Stomach (tissue), 9 donors: ENCODE measurements around the gene CHN2. TPM values are rescaled to one million over a fixed set of nuclear protein-coding genes. Genes with fewer than 3 reads are reported as not detected.

Experiments
- DNase-seq, 2 donors: peaks; one replicate each; pipeline versions ENCODE4 v3.0.0 to v3.0.0-alpha.2; 2013 to 2019
- H3K27ac ChIP-seq, 5 donors: fragments of 200-600 bp in 4 of 5; sonication (generic) in 4 of 5; one replicate each; pipeline ENCODE4 v1.5.1; 2013 to 2019; ENCODE audit warnings: mild to moderate bottlenecking in 1 of 5, moderate library complexity in 1 of 5
- H3K27me3 ChIP-seq, 3 donors: fragments of 200-600 bp; sonication (generic); one replicate each; pipeline ENCODE4 v1.5.1; 2017 to 2019; ENCODE audit warnings: mixed run types in 1 of 3
- H3K36me3 ChIP-seq, 4 donors: fragments of 200-600 bp; sonication (generic); 1 replicate in 3 of 4; 2 replicates in 1 of 4; pipeline ENCODE4 v1.5.1; 2016 to 2019
- H3K4me1 ChIP-seq, 4 donors: fragments of 200-600 bp; sonication (generic); one replicate each; pipeline ENCODE4 v1.5.1; 2016 to 2019
- H3K4me3 ChIP-seq, 4 donors: fragments of 200-600 bp; sonication (generic) in 3 of 4; one replicate each; pipeline ENCODE4 v1.5.1; 2016 to 2019; ENCODE audit warnings: mild to moderate bottlenecking in 1 of 4
- H3K9me3 ChIP-seq, 4 donors: fragments of 200-600 bp; sonication (generic); one replicate each; pipeline ENCODE4 v1.5.1; 2016 to 2019
- EP300 ChIP-seq: sonication (generic); formaldehyde crosslinking; IDR thresholded peaks from one replicate; pipeline ENCODE4 v1.6.1; 2017; ENCODE audit warnings: antibody characterized with exemption
- POLR2A ChIP-seq, 4 donors: fragments of 450-650 bp; IDR thresholded peaks; one replicate each; pipeline ENCODE4 v1.6.1; 2016; ENCODE audit warnings: antibody characterized with exemption in 4 of 4, control low read depth in 2 of 4, mild to moderate bottlenecking in 1 of 4, moderate library complexity in 1 of 4
- POLR2AphosphoS5 ChIP-seq, 3 donors: sonication (generic); formaldehyde crosslinking; IDR thresholded peaks; one replicate each; pipeline ENCODE4 v1.6.1; 2016; ENCODE audit warnings: antibody characterized with exemption in 3 of 3
- WGBS, 5 donors: extraction: QIAGEN DNeasy Blood & Tissue Kit in 3 of 5; methylation state at CpG; one replicate each; pipeline versions ENCODE4 v1.1.5 to v1.1.7; 2013 to 2018; 5-methylcytosine and 5-hydroxymethylcytosine counted together
- intact Hi-C: fragments of 100-400 bp; cut with DNase I; formaldehyde crosslinking; loops from one replicate; pipeline ENCODE4 v1.15.1; 2023; ENCODE audit warnings: low total_unique reads
- polyA plus RNA-seq, 3 donors: library from polyadenylated mRNA; stranded (reverse); fragments of 200-250 nt; gene quantifications; one replicate each; pipeline ENCODE4 v1.2.3, GENCODE V29; 2013
- total RNA-seq, 5 donors: library from RNA; depleted of rRNA; stranded (reverse); fragments of >200 nt; gene quantifications; one replicate each; pipeline versions ENCODE4 v1.1.0 to v1.2.3, GENCODE V29; 2014 to 2016
- TF ChIP-seq, protein P1 (sequence below), 7 experiments: fragments of 450-650 bp in 4 of 7; fragments of 200-600 bp in 3 of 7; sonication (generic) in 3 of 7; IDR thresholded peaks; one replicate each; pipeline ENCODE4 v1.5.1; 2016 to 2019; ENCODE audit warnings: antibody characterized with exemption in 7 of 7, control low read depth in 2 of 7, mild to moderate bottlenecking in 1 of 7
- donor health status: healthy with polysubstance abuse.
- donor health status: Bipolar disorder and iron deficiency.
- donor health status: healthy.

CHN2 gene
- total and polyA plus RNA-seq, 8 donors = 2.4 to 47.8 (median 13.8) TPM

GRCh38 chr7:29359482-29360093 is 165.0 kb downstream of the CHN2 start:
- H3K4me1 ChIP-seq = no peaks in the 10 kb centered on the region
- no peak for DNase-seq
- no peak overlapping the region for H3K27ac ChIP-seq
- H3K27me3 ChIP-seq = no peaks in the 10 kb centered on the region
- WGBS, 5 donors = 79 to 84% (median 80%) methylated on average over 4 of the region's 4 CpGs
- H3K4me3 ChIP-seq = no peak overlapping the region
- no peaks in the 10 kb centered on the region for H3K9me3 ChIP-seq
- intact Hi-C loops = no loop called here
- no peak for TF ChIP-seq EP300
- no peak for TF ChIP-seq POLR2AphosphoS5 (IDR thresholded peaks at IDR 0.05)
- TF ChIP-seq POLR2A (IDR thresholded peaks at IDR 0.05) = no peak
- TF ChIP-seq, protein P1, sequence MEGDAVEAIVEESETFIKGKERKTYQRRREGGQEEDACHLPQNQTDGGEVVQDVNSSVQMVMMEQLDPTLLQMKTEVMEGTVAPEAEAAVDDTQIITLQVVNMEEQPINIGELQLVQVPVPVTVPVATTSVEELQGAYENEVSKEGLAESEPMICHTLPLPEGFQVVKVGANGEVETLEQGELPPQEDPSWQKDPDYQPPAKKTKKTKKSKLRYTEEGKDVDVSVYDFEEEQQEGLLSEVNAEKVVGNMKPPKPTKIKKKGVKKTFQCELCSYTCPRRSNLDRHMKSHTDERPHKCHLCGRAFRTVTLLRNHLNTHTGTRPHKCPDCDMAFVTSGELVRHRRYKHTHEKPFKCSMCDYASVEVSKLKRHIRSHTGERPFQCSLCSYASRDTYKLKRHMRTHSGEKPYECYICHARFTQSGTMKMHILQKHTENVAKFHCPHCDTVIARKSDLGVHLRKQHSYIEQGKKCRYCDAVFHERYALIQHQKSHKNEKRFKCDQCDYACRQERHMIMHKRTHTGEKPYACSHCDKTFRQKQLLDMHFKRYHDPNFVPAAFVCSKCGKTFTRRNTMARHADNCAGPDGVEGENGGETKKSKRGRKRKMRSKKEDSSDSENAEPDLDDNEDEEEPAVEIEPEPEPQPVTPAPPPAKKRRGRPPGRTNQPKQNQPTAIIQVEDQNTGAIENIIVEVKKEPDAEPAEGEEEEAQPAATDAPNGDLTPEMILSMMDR (IDR thresholded peaks at IDR 0.05) = no peak
- H3K36me3 ChIP-seq = no peaks in the 10 kb centered on the region

- Histone ChIP-seq H3K4me3 (no peak overlapping the region), H3K36me3 (no peaks in the 10 kb centered on the region), H3K27me3 (no peaks in the 10 kb centered on the region), H3K27ac (no peak overlapping the region), H3K9me3 (no peaks in the 10 kb centered on the region), H3K4me1 (no peaks in the 10 kb centered on the region)
- peak in 1 of 2 donors; percentile 60 for DNase-seq
- intact Hi-C loops = no loop called here
- TF ChIP-seq POLR2AphosphoS5 (IDR thresholded peaks at IDR 0.05) = no peak
- TF ChIP-seq POLR2A (IDR thresholded peaks at IDR 0.05) = no peak
- WGBS, 5 donors = 68 to 82% (median 79%) methylated on average over 13 of the region's 13 CpGs
Observed at GRCh38 chr7:29360633-29361625, 166.4 kb downstream of the CHN2 start.

DNA sequence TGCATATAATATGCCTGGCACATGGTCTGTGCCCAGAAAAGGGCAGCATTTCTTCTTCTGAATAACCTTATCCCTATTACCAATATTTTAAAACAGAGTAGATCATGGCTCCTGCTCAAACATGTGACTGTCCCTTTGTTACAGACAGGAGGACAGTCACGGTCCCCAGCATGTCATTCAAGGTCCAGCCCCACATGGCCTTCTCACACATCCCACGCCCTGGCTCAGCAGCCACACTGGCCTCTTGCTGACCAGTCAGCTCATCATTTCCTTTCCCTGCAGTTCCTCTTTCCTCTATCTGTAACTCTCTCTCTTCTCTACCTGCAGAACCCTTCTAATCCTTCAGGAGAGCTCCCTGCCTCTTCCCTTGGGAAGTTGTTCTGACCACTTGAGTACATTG is 167.8 kb downstream of the CHN2 start:
- Histone ChIP-seq H3K36me3 (no peaks in the 10 kb centered on the region), H3K4me3 (no peak overlapping the region), H3K27ac (no peak overlapping the region), H3K27me3 (no peaks in the 10 kb centered on the region), H3K4me1 (no peaks in the 10 kb centered on the region), H3K9me3 (no peaks in the 10 kb centered on the region)
- intact Hi-C loops = no loop called here
- no peak for TF ChIP-seq POLR2AphosphoS5 (IDR thresholded peaks at IDR 0.05)
- no peak for TF ChIP-seq EP300
- TF ChIP-seq, protein P1 (IDR thresholded peaks at IDR 0.05) = no peak
- TF ChIP-seq POLR2A (IDR thresholded peaks at IDR 0.05) = no peak
- DNase-seq = no peak
- WGBS, 5 donors = 92 to 94% (median 92%) methylated on average over 2 of the region's 2 CpGs

DNA sequence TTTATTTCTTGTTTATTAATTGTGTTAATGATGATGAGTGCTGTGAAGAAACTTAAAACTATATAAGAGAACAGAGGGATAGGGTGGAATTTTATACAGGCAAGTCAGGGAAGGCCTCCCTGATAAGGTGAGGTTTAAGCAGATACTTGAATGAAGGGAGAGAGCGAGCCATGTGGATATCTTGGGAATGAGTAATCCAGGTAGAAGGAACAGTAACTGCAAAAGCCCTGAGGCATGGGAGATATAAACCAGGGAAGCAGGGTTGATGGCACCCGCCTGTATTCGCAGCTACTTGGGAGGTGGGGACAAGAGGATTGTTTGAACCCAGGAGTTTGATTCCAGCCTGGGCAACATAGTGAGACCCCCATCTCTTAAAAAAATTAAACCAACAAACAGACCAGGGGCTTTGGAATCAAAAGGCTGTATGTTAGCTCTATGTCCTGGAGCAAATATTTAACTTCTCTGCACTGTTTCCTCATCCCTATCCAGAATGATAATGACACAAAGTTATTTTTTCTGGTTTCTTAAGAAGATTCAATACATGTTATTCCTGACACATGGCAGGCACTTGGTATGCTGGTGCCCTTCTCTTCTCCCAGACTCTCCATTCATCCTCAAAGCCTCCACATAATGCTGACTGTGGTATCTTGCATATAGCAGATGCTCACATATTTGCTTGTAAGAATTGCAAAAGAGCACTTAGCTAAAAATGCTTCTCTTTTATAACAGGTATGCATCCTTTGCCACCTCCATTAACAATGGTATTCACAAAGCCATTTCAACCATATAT is 169.3 kb downstream of the CHN2 start:
- intact Hi-C loops = no loop called here

More for the DNA sequence above, 169.3 kb downstream of the CHN2 start:
- Histone ChIP-seq H3K4me1 (no peaks in the 10 kb centered on the region), H3K4me3 (no peak overlapping the region), H3K36me3 (no peaks in the 10 kb centered on the region), H3K27me3 (no peaks in the 10 kb centered on the region), H3K9me3 (no peaks in the 10 kb centered on the region), H3K27ac (no peak overlapping the region)
- no peak for DNase-seq
- 90 to 97% (median 96%) methylated on average over 3 of the region's 3 CpGs for WGBS, 5 donors
- TF ChIP-seq, protein P1 (IDR thresholded peaks at IDR 0.05) = no peak
